Ascending aorta (tissue), 2 donors: ENCODE data around the gene CYP1A2. TPM values are rescaled to one million over a fixed set of nuclear protein-coding genes. Genes with fewer than 3 reads are reported as not detected.

Experiments
- DNase-seq, 2 donors: peaks; one replicate each; pipeline ENCODE4 v3.0.0-alpha.2; 2019; ENCODE audit warnings: low spot score in 2 of 2
- H3K27ac ChIP-seq, 2 donors: fragments of 200-600 bp; sonication (generic); one replicate each; pipeline ENCODE4 v1.5.1; 2016 to 2017; ENCODE audit warnings: mild to moderate bottlenecking in 1 of 2
- H3K27me3 ChIP-seq: fragments of 200-600 bp; sonication (generic); one replicate; pipeline ENCODE4 v1.5.1; 2017
- H3K36me3 ChIP-seq, 2 donors: fragments of 200-600 bp; sonication (generic); one replicate each; pipeline ENCODE4 v1.5.1; 2016
- H3K4me1 ChIP-seq, 2 donors: fragments of 200-600 bp; sonication (generic); one replicate each; pipeline ENCODE4 v1.5.1; 2016 to 2017; ENCODE audit warnings: mild to moderate bottlenecking in 1 of 2
- H3K4me3 ChIP-seq, 2 donors: fragments of 200-600 bp; sonication (generic); one replicate each; pipeline ENCODE4 v1.5.1; 2016 to 2017; ENCODE audit warnings: mild to moderate bottlenecking in 1 of 2
- H3K9me3 ChIP-seq, 2 donors: fragments of 200-600 bp; sonication (generic); one replicate each; pipeline ENCODE4 v1.5.1; 2016
- CTCF ChIP-seq, 3 experiments: fragments of 200-600 bp in 2 of 3; fragments of 450-650 bp in 1 of 3; sonication (generic) in 2 of 3; IDR thresholded peaks; one replicate each; pipeline ENCODE4 v1.5.1; 2016 to 2019; ENCODE audit warnings: antibody characterized with exemption in 3 of 3, mild to moderate bottlenecking in 1 of 3, moderate library complexity in 1 of 3
- intact Hi-C: fragments of 100-400 bp; cut with DNase I; formaldehyde crosslinking; loops from one replicate; pipeline ENCODE4 v1.15.1; 2023
- total RNA-seq: library from RNA; depleted of rRNA; stranded (reverse); fragments of >200 nt; gene quantifications from one replicate; pipeline ENCODE4 v1.1.0, GENCODE V29; 2016

The CYP1A2 gene
- total RNA-seq, 1 donor from 2014 or later, result not detected

- peaks cover 32 to 69% of the 10 kb centered on the region in 2 donors for H3K4me1 ChIP-seq
- H3K27me3 ChIP-seq, result no peaks in the 10 kb centered on the region
- no peaks in the 10 kb centered on the region for H3K36me3 ChIP-seq
- H3K9me3 ChIP-seq, result no peaks in the 10 kb centered on the region
- peak overlapping the region; percentile 62 to 79 for H3K27ac ChIP-seq
- no peak for DNase-seq
- intact Hi-C loops, result no loop called here
- H3K4me3 ChIP-seq, result peak overlapping the region in 1 of 2 donors; percentile 14
- TF ChIP-seq CTCF (IDR thresholded peaks at IDR 0.05), result no peak
Measured at GRCh38 chr15:74786551-74787165, 38.0 kb downstream of the CYP1A2 start.

- H3K9me3 ChIP-seq, result no peaks in the 10 kb centered on the region
- intact Hi-C loops, result no loop called here
- DNase-seq, result peak; percentile 67 to 81
- peak; percentile 11 to 37 (median 33) for TF ChIP-seq CTCF (IDR thresholded peaks at IDR 0.05)
- peak overlapping the region; percentile 62 to 79 for H3K27ac ChIP-seq
- H3K27me3 ChIP-seq, result no peaks in the 10 kb centered on the region
- no peaks in the 10 kb centered on the region for H3K36me3 ChIP-seq
- H3K4me3 ChIP-seq, result peak overlapping the region in 1 of 2 donors; percentile 7
- H3K4me1 ChIP-seq, result peaks cover 32 to 68% of the 10 kb centered on the region in 2 donors
Measured at GRCh38 chr15:74787251-74788041, 38.8 kb downstream of the CYP1A2 start.

- H3K4me3 ChIP-seq, result no peak overlapping the region
- peak overlapping the region; percentile 62 to 77 for H3K27ac ChIP-seq
- no peaks in the 10 kb centered on the region for H3K36me3 ChIP-seq
- peaks cover 29 to 64% of the 10 kb centered on the region in 2 donors for H3K4me1 ChIP-seq
- no peaks in the 10 kb centered on the region for H3K27me3 ChIP-seq
- H3K9me3 ChIP-seq, result no peaks in the 10 kb centered on the region
- DNase-seq, result no peak
- intact Hi-C loops, result no loop called here
- TF ChIP-seq CTCF (IDR thresholded peaks at IDR 0.05), result no peak
Measured at GRCh38 chr15:74788042-74788682, 39.5 kb downstream of the CYP1A2 start.

- no peaks in the 10 kb centered on the region for H3K27me3 ChIP-seq
- no peak for DNase-seq
- no peaks in the 10 kb centered on the region for H3K36me3 ChIP-seq
- H3K27ac ChIP-seq, result peak overlapping the region; percentile 73 to 77
- no peak for TF ChIP-seq CTCF (IDR thresholded peaks at IDR 0.05)
- no peaks in the 10 kb centered on the region for H3K9me3 ChIP-seq
- peaks cover 27 to 58% of the 10 kb centered on the region in 2 donors for H3K4me1 ChIP-seq
- intact Hi-C loops, result no loop called here
- no peak overlapping the region for H3K4me3 ChIP-seq
Measured at GRCh38 chr15:74788683-74789151, 40.1 kb downstream of the CYP1A2 start.

GRCh38 chr15:74789171-74789631 lies 40.6 kb downstream of the CYP1A2 start:
- Histone ChIP-seq H3K4me3 (peak overlapping the region in 1 of 2 donors; percentile 27), H3K4me1 (peaks cover 24 to 54% of the 10 kb centered on the region in 2 donors), H3K27me3 (no peaks in the 10 kb centered on the region), H3K36me3 (no peaks in the 10 kb centered on the region), H3K9me3 (no peaks in the 10 kb centered on the region), H3K27ac (peak overlapping the region; percentile 73 to 77)
- TF ChIP-seq CTCF (IDR thresholded peaks at IDR 0.05), result no peak
- no peak for DNase-seq
- intact Hi-C loops, result no loop called here
